Adrenal gland (tissue), 5 donors: ENCODE results near the gene COL23A1.

Experiments
- CTCF ChIP-seq, 6 experiments: fragments of 450-650 bp in 4 of 6; fragments of 200-600 bp in 2 of 6; sonication (generic) in 1 of 6; IDR thresholded peaks; 1 replicate in 5 of 6; 2 replicates in 1 of 6; pipeline versions ENCODE4 v1.5.1 to v1.8.0; 2016 to 2021; ENCODE audit warnings: antibody characterized with exemption in 6 of 6, mild to moderate bottlenecking in 2 of 6, moderate library complexity in 1 of 6
- POLR2A ChIP-seq, 2 donors: fragments of 450-650 bp; IDR thresholded peaks; one replicate each; pipeline ENCODE4 v1.6.1; 2017; ENCODE audit warnings: antibody characterized with exemption in 2 of 2, mild to moderate bottlenecking in 2 of 2, moderate library complexity in 1 of 2
- donor health status: DM: no; HTN: no; CAD: no.

GRCh38 chr5:178291969-178292825 lies 298.0 kb downstream of the COL23A1 start:
- no peak for TF ChIP-seq CTCF (IDR thresholded peaks at IDR 0.05)
- no peak for TF ChIP-seq POLR2A (IDR thresholded peaks at IDR 0.05)
